Activated naive CD8-positive, alpha-beta T cell (primary cell): Measurements from ENCODE around the gene ENO3.

Source experiments
- H3K27ac Mint-ChIP-seq: one replicate; pipeline ENCODE4 v1.8.0; 2021; ENCODE audit warnings: mixed read lengths
- H3K27me3 Mint-ChIP-seq: one replicate; pipeline ENCODE4 v1.8.0; 2021; ENCODE audit warnings: mixed read lengths
- H3K36me3 Mint-ChIP-seq: one replicate; pipeline ENCODE4 v1.8.0; 2021; ENCODE audit warnings: mixed read lengths
- H3K4me1 Mint-ChIP-seq: one replicate; pipeline ENCODE4 v1.8.0; 2021; ENCODE audit warnings: low read depth, mixed read lengths
- H3K4me3 Mint-ChIP-seq: one replicate; pipeline ENCODE4 v1.8.0; 2021; ENCODE audit warnings: mild to moderate bottlenecking, mixed read lengths
- H3K9me3 Mint-ChIP-seq: one replicate; pipeline ENCODE4 v1.8.0; 2021; ENCODE audit warnings: low read depth, mixed read lengths

Gene ENO3

GRCh38 chr17:4955091-4955490 is 4.2 kb downstream of the ENO3 start:
- Mint-ChIP-seq H3K27ac (no peak overlapping the region), H3K36me3 (no peaks in the 10 kb centered on the region), H3K4me3 (no peak overlapping the region), H3K27me3 (no peaks in the 10 kb centered on the region), H3K9me3 (no peaks in the 10 kb centered on the region), H3K4me1 (peaks cover 14% of the 10 kb centered on the region)

- H3K9me3 Mint-ChIP-seq: no peaks in the 10 kb centered on the region
- H3K4me1 Mint-ChIP-seq: peaks cover 8% of the 10 kb centered on the region
- H3K4me3 Mint-ChIP-seq: no peak overlapping the region
- H3K27ac Mint-ChIP-seq: no peak overlapping the region
- H3K36me3 Mint-ChIP-seq: no peaks in the 10 kb centered on the region
- no peaks in the 10 kb centered on the region for H3K27me3 Mint-ChIP-seq
These were observed 5.7 kb downstream of the ENO3 start for GRCh38 chr17:4956493-4957061.

GRCh38 chr17:4958102-4958501 is 7.2 kb downstream of the ENO3 start:
- Mint-ChIP-seq H3K9me3 (no peaks in the 10 kb centered on the region), H3K27me3 (no peaks in the 10 kb centered on the region), H3K27ac (no peak overlapping the region)

GRCh38 chr17:4959261-4959965 is 8.5 kb downstream of the ENO3 start:
- no peak overlapping the region for H3K27ac Mint-ChIP-seq
- no peaks in the 10 kb centered on the region for H3K36me3 Mint-ChIP-seq

More at GRCh38 chr17:4958102-4958501, 7.2 kb downstream of the ENO3 start:
- Mint-ChIP-seq H3K4me3 (no peak overlapping the region), H3K36me3 (no peaks in the 10 kb centered on the region), H3K4me1 (peaks cover 7% of the 10 kb centered on the region)

GRCh38 chr17:4960279-4960922 is 9.5 kb downstream of the ENO3 start:
- Mint-ChIP-seq H3K4me1 (peaks cover 11% of the 10 kb centered on the region), H3K27ac (peak overlapping the region; percentile 24), H3K9me3 (no peaks in the 10 kb centered on the region), H3K27me3 (no peaks in the 10 kb centered on the region), H3K36me3 (peaks cover 3% of the 10 kb centered on the region), H3K4me3 (no peak overlapping the region)

More at GRCh38 chr17:4959261-4959965, 8.5 kb downstream of the ENO3 start:
- H3K9me3 Mint-ChIP-seq: no peaks in the 10 kb centered on the region
- no peak overlapping the region for H3K4me3 Mint-ChIP-seq
- H3K4me1 Mint-ChIP-seq: peaks cover 8% of the 10 kb centered on the region
- no peaks in the 10 kb centered on the region for H3K27me3 Mint-ChIP-seq

GRCh38 chr17:4965311-4965986 is 14.5 kb downstream of the ENO3 start:
- peaks cover 32% of the 10 kb centered on the region for H3K4me1 Mint-ChIP-seq
- H3K27ac Mint-ChIP-seq: no peak overlapping the region
- H3K27me3 Mint-ChIP-seq: no peaks in the 10 kb centered on the region
- no peaks in the 10 kb centered on the region for H3K9me3 Mint-ChIP-seq
- peak overlapping the region; percentile 25 for H3K4me3 Mint-ChIP-seq
- peaks cover 14% of the 10 kb centered on the region for H3K36me3 Mint-ChIP-seq

GRCh38 chr17:4966844-4967538 is 16.1 kb downstream of the ENO3 start:
- Mint-ChIP-seq H3K4me1 (peaks cover 40% of the 10 kb centered on the region), H3K27me3 (no peaks in the 10 kb centered on the region)

GRCh38 chr17:4967539-4968485 is 16.9 kb downstream of the ENO3 start, which contains the start of gene SPAG7:
Gene SPAG7 (minus strand): TSS chr17:4967817. CDS start chr17:4967804, 13 bp downstream.
- peak within 1 kb of the TSS; percentile 93 for H3K27ac Mint-ChIP-seq
- peaks cover 40% of the 10 kb centered on the region for H3K4me1 Mint-ChIP-seq
- no peaks in the 10 kb centered on the region for H3K9me3 Mint-ChIP-seq
- no peak within 1 kb of the TSS for H3K4me3 Mint-ChIP-seq
- H3K36me3 Mint-ChIP-seq: peaks cover 18% of the 10 kb centered on the region
- H3K27me3 Mint-ChIP-seq: no peaks in the 10 kb centered on the region

More at GRCh38 chr17:4966844-4967538, 16.1 kb downstream of the ENO3 start:
- no peaks in the 10 kb centered on the region for H3K9me3 Mint-ChIP-seq
- no peak overlapping the region for H3K4me3 Mint-ChIP-seq
- H3K27ac Mint-ChIP-seq: peak overlapping the region; percentile 93
- H3K36me3 Mint-ChIP-seq: peaks cover 18% of the 10 kb centered on the region

- Mint-ChIP-seq H3K27me3 (no peaks in the 10 kb centered on the region), H3K36me3 (peaks cover 18% of the 10 kb centered on the region), H3K27ac (no peak overlapping the region), H3K4me1 (peaks cover 39% of the 10 kb centered on the region), H3K4me3 (no peak overlapping the region), H3K9me3 (no peaks in the 10 kb centered on the region)
These were observed 17.6 kb downstream of the ENO3 start for GRCh38 chr17:4968486-4969046.

- no peak overlapping the region for H3K27ac Mint-ChIP-seq
- no peak overlapping the region for H3K4me3 Mint-ChIP-seq
- no peaks in the 10 kb centered on the region for H3K27me3 Mint-ChIP-seq
- H3K36me3 Mint-ChIP-seq: peaks cover 18% of the 10 kb centered on the region
- no peaks in the 10 kb centered on the region for H3K9me3 Mint-ChIP-seq
- peaks cover 39% of the 10 kb centered on the region for H3K4me1 Mint-ChIP-seq
These were observed 18.2 kb downstream of the ENO3 start for GRCh38 chr17:4969047-4969550.

GRCh38 chr17:4969551-4970173 is 18.7 kb downstream of the ENO3 start:
- Mint-ChIP-seq H3K9me3 (no peaks in the 10 kb centered on the region), H3K27ac (no peak overlapping the region), H3K4me1 (peaks cover 39% of the 10 kb centered on the region), H3K27me3 (no peaks in the 10 kb centered on the region), H3K4me3 (no peak overlapping the region), H3K36me3 (peaks cover 18% of the 10 kb centered on the region)

GRCh38 chr17:4970273-4970672 is 19.4 kb downstream of the ENO3 start:
- H3K4me3 Mint-ChIP-seq: peak overlapping the region; percentile 44
- no peak overlapping the region for H3K27ac Mint-ChIP-seq
- H3K9me3 Mint-ChIP-seq: no peaks in the 10 kb centered on the region
- H3K27me3 Mint-ChIP-seq: no peaks in the 10 kb centered on the region
- H3K4me1 Mint-ChIP-seq: peaks cover 37% of the 10 kb centered on the region
- peaks cover 17% of the 10 kb centered on the region for H3K36me3 Mint-ChIP-seq

- no peak overlapping the region for H3K4me3 Mint-ChIP-seq
- peaks cover 27% of the 10 kb centered on the region for H3K4me1 Mint-ChIP-seq
These were observed 20.9 kb downstream of the ENO3 start for GRCh38 chr17:4971826-4972225.

More at GRCh38 chr17:4971826-4972225, 20.9 kb downstream of the ENO3 start:
- Mint-ChIP-seq H3K27me3 (no peaks in the 10 kb centered on the region), H3K36me3 (peaks cover 10% of the 10 kb centered on the region), H3K27ac (peak overlapping the region; percentile 61), H3K9me3 (no peaks in the 10 kb centered on the region)
